Measurements from ENCODE around the gene ERLEC1.
"Not testable (repeated sequence)": the region's sequence is repeated elsewhere in the genome, so short reads cannot be mapped to it uniquely, and the experiment has no call there.

The ERLEC1 gene

DNA sequence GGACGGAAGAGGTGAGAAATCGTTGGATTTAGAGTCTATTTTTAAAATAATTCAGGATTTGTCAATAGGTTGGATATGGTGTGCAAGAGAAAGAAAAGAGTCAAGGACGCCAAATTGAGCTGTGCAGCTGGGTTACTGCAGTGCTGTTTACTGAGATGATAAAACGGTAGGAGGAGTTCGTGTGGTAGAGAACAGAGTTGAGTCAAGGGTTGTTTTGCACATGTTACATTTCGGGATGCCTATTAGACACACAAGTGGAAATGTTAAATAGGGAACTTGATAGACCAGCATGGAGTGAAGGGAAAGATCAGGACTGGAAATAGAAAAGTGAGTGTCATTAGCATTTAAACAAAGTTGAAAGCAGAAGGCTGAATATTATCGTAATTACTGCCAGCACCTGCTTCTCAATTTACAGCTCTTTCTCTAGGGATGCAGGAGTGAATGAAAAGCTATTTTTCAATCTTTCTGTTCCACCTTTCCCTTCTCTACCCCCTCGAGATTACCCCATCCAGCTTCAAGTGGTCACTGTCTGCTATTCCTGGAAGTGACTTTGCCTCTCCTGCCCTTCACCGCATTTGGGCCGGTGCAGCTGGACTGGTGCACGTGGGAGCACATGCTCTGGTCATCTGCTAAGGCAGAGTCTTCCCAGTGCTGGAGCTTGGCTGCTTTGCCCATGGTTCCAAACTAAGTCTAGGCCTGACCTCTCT, 42.6 kb downstream of the ERLEC1 start:
- H3K4me3 ChIP-seq (ENCODE audit: low read length, poor library complexity, severe bottlenecking): no peak overlapping the region
- H3K9ac ChIP-seq (ENCODE audit: low read depth, low read length, poor library complexity, severe bottlenecking): no peak overlapping the region

DNA sequence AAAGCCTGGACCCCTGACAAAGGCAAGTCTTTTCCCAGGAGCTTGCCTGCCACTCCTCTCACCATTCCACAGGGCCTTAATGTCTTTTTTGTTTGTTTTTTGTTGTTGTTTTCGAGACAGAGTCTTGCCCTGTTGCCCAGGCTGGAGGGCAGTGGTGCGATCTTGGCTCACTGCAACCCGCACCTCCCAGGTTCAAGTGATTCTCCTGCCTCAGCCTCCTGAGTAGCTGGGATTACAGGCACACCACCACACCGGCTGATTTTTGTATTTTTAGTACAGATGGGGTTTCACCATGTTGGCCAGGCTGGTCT, 43.1 kb downstream of the ERLEC1 start:
- H3K4me1 ChIP-seq (ENCODE audit: insufficient read depth, low read length, poor library complexity, severe bottlenecking); H3K9me2 ChIP-seq (replicated peaks; ENCODE audit: low read depth, low read length); H4K20me1 ChIP-seq (ENCODE audit: insufficient read depth, low read length, poor library complexity, severe bottlenecking); H3K4me2 ChIP-seq (ENCODE audit: low read depth, low read length, poor library complexity, severe bottlenecking); H3K9ac ChIP-seq (ENCODE audit: low read depth, low read length, poor library complexity, severe bottlenecking); H3K9me3 ChIP-seq (ENCODE audit: insufficient read depth, low read depth, low read length); H3K79me2 ChIP-seq (ENCODE audit: insufficient read depth, low read length); H3K27me3 ChIP-seq (ENCODE audit: insufficient read depth, low read length, poor library complexity, severe bottlenecking); H3K36me3 ChIP-seq (ENCODE audit: insufficient read depth, low read length); H3K4me3 ChIP-seq (ENCODE audit: low read length, poor library complexity, severe bottlenecking); H3F3A ChIP-seq (ENCODE audit: low read depth); H2AFZ ChIP-seq (ENCODE audit: low read length): not testable (repeated sequence)

More for the DNA sequence above, 42.6 kb downstream of the ERLEC1 start:
- TF ChIP-seq, protein P1, sequence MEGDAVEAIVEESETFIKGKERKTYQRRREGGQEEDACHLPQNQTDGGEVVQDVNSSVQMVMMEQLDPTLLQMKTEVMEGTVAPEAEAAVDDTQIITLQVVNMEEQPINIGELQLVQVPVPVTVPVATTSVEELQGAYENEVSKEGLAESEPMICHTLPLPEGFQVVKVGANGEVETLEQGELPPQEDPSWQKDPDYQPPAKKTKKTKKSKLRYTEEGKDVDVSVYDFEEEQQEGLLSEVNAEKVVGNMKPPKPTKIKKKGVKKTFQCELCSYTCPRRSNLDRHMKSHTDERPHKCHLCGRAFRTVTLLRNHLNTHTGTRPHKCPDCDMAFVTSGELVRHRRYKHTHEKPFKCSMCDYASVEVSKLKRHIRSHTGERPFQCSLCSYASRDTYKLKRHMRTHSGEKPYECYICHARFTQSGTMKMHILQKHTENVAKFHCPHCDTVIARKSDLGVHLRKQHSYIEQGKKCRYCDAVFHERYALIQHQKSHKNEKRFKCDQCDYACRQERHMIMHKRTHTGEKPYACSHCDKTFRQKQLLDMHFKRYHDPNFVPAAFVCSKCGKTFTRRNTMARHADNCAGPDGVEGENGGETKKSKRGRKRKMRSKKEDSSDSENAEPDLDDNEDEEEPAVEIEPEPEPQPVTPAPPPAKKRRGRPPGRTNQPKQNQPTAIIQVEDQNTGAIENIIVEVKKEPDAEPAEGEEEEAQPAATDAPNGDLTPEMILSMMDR (conservative IDR thresholded peaks at IDR 0.05; ENCODE audit: low read length): no peak
- no peak for TF ChIP-seq EZH2phosphoT487 (IDR thresholded peaks at IDR 0.05; ENCODE audit: borderline replicate concordance)
- Histone ChIP-seq H2AFZ (ENCODE audit: low read length) (no peak overlapping the region), H3K4me1 (ENCODE audit: insufficient read depth, low read length, poor library complexity, severe bottlenecking) (no peaks in the 10 kb centered on the region), H3K9me2 (replicated peaks; ENCODE audit: low read depth, low read length) (no peaks in the 10 kb centered on the region), H3K4me2 (ENCODE audit: low read depth, low read length, poor library complexity, severe bottlenecking) (no peak overlapping the region), H3K27me3 (ENCODE audit: insufficient read depth, low read length, poor library complexity, severe bottlenecking) (no peaks in the 10 kb centered on the region), H3K79me2 (ENCODE audit: insufficient read depth, low read length) (no peaks in the 10 kb centered on the region), H3K36me3 (ENCODE audit: insufficient read depth, low read length) (no peaks in the 10 kb centered on the region), H4K20me1 (ENCODE audit: insufficient read depth, low read length, poor library complexity, severe bottlenecking) (no peaks in the 10 kb centered on the region), H3F3A (ENCODE audit: low read depth) (no peaks in the 10 kb centered on the region), H3K9me3 (ENCODE audit: insufficient read depth, low read depth, low read length) (no peaks in the 10 kb centered on the region)

DNA sequence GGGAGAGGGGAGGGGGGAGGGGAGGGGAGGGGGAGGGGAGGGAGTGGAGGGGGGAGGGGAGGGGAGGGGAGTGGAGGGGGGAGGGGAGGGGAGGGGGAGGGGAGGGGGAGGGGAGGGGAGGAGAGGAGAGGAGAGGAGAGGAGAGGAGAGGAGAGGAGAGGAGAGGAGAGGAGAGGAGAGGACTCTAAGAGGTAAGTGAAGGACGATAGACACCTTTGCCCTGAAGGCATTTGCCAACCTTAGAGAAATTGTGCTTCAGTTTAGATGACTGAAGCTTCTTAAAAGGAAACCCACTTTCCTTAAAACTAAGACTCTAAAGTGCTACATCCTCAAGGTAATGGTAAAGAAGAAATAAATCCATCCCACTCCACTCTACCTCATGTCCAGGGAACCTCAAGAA, 53.7 kb downstream of the ERLEC1 start:
- H3K9ac ChIP-seq (ENCODE audit: low read depth, low read length, poor library complexity, severe bottlenecking): no peak overlapping the region
- no peaks in the 10 kb centered on the region for H3K27me3 ChIP-seq (ENCODE audit: insufficient read depth, low read length, poor library complexity, severe bottlenecking)
- no peaks in the 10 kb centered on the region for H3K9me3 ChIP-seq (ENCODE audit: insufficient read depth, low read depth, low read length)
- TF ChIP-seq, protein P1 (conservative IDR thresholded peaks at IDR 0.05; ENCODE audit: low read length): no peak
- no peak for TF ChIP-seq EZH2phosphoT487 (IDR thresholded peaks at IDR 0.05; ENCODE audit: borderline replicate concordance)
- H3K4me1 ChIP-seq (ENCODE audit: insufficient read depth, low read length, poor library complexity, severe bottlenecking): peaks cover 4% of the 10 kb centered on the region
- H3K9me2 ChIP-seq (replicated peaks; ENCODE audit: low read depth, low read length): no peaks in the 10 kb centered on the region
- H3K4me2 ChIP-seq (ENCODE audit: low read depth, low read length, poor library complexity, severe bottlenecking): no peak overlapping the region
- H3K4me3 ChIP-seq (ENCODE audit: low read length, poor library complexity, severe bottlenecking): no peak overlapping the region
- H4K20me1 ChIP-seq (ENCODE audit: insufficient read depth, low read length, poor library complexity, severe bottlenecking): no peaks in the 10 kb centered on the region
- H3F3A ChIP-seq (ENCODE audit: low read depth): no peaks in the 10 kb centered on the region
- H3K36me3 ChIP-seq (ENCODE audit: insufficient read depth, low read length): no peaks in the 10 kb centered on the region
- H2AFZ ChIP-seq (ENCODE audit: low read length): no peak overlapping the region
- H3K79me2 ChIP-seq (ENCODE audit: insufficient read depth, low read length): no peaks in the 10 kb centered on the region

DNA sequence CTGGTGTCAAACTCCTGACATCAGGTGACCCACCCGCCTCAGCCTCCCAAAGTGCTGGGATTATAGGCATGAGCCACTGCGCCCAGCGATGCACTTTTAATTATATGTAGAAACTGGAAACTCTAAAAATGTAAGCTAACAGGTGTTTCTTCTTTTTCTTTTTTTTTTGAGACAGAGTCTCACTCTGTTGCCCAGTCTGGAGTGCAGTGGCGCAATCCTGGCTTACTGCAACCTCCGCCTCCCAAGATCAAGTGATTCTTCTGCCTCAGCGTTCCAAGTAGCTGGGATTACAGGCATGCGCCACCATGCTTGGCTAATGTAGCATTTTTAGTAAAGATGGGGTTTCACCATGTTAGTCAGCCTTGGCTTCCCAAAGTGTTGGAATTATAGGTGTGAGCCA, 54.8 kb downstream of the ERLEC1 start:
- H3K9me3 ChIP-seq (ENCODE audit: insufficient read depth, low read depth, low read length); H3K36me3 ChIP-seq (ENCODE audit: insufficient read depth, low read length); H4K20me1 ChIP-seq (ENCODE audit: insufficient read depth, low read length, poor library complexity, severe bottlenecking); H3K4me2 ChIP-seq (ENCODE audit: low read depth, low read length, poor library complexity, severe bottlenecking); H3K79me2 ChIP-seq (ENCODE audit: insufficient read depth, low read length); H3K4me1 ChIP-seq (ENCODE audit: insufficient read depth, low read length, poor library complexity, severe bottlenecking); H3F3A ChIP-seq (ENCODE audit: low read depth); H3K27me3 ChIP-seq (ENCODE audit: insufficient read depth, low read length, poor library complexity, severe bottlenecking); H3K4me3 ChIP-seq (ENCODE audit: low read length, poor library complexity, severe bottlenecking); H2AFZ ChIP-seq (ENCODE audit: low read length); H3K9ac ChIP-seq (ENCODE audit: low read depth, low read length, poor library complexity, severe bottlenecking); H3K9me2 ChIP-seq (replicated peaks; ENCODE audit: low read depth, low read length): not testable (repeated sequence)

Data from Loucy (cell line).